Activated CD4-positive, alpha-beta T cell treated with anti-CD3 and anti-CD28 coated beads, Interleukin-2, amount 50 U/mL, for 4 hours (primary cell): ENCODE data around the gene CTSZ.
A peak's percentile ranks its signal among the peaks of the same experiment; 100 is the strongest.
"Not testable (repeated sequence)": the region's sequence is repeated elsewhere in the genome, so short reads cannot be mapped to it uniquely, and the experiment has no call there.

Experiments used
- DNase-seq, 2 experiments: peaks; one replicate each; pipeline ENCODE4 v3.0.0-alpha.2; 2020

Gene CTSZ

DNA sequence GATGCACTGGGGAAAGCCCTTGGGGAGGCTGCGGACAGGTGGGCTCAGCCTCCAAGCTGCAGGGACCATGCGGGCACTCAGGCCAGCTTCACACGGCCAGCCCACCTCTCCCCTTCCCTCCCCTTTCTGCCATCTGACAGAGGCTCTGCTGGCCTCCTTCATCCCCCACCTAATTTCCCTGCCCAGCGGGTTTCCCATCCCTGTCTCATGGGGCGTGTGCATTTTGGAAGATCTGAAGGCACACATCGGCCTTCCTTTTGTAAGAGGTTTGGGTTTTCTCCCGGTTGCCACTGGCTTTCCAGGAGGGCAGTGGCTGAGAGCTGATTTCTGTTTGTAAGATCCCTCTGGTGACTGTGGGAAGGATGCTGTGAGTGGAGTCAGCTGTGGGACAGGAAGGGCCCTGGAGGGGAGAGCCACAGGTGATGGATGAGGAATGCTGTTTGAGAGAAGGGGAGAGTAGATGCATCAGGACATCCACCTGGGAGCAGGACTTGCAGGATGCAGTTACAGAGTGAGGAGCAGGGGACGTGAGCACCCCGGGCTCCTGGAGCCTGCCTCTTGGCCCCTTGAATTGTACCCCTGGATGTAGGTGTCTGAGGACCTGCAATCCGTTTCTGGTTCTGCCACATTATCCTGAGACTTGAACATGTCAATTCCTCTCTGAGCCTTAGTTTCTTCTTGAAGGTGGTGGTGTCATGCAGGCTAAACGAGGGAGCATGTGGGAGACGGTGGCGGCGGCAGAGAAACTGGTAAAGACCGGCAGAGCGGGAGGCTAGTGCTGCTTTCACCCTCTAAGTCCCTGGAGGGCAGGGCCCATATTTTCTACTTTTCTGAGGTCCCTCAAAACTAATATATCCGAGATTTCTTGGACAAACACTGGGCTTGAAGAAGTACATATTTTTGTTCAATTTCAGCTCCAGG is 6.2 kb upstream of the CTSZ start:
- DNase-seq: no peak

DNA sequence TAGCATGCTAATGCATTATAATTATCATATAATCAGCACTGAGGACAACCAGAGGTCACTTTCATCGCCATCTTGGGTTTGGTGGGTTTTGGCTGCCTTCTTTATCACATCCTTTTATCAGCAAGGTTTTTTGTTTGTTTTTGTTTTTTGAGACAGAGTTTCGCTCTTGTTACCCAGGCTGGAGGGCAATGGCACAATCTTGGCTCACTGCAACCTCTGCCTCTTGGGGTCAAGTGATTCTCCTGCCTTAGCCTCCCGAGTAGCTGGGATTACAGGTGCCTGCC is 4.8 kb upstream of the CTSZ start:
- DNase-seq: not testable (repeated sequence)

DNA sequence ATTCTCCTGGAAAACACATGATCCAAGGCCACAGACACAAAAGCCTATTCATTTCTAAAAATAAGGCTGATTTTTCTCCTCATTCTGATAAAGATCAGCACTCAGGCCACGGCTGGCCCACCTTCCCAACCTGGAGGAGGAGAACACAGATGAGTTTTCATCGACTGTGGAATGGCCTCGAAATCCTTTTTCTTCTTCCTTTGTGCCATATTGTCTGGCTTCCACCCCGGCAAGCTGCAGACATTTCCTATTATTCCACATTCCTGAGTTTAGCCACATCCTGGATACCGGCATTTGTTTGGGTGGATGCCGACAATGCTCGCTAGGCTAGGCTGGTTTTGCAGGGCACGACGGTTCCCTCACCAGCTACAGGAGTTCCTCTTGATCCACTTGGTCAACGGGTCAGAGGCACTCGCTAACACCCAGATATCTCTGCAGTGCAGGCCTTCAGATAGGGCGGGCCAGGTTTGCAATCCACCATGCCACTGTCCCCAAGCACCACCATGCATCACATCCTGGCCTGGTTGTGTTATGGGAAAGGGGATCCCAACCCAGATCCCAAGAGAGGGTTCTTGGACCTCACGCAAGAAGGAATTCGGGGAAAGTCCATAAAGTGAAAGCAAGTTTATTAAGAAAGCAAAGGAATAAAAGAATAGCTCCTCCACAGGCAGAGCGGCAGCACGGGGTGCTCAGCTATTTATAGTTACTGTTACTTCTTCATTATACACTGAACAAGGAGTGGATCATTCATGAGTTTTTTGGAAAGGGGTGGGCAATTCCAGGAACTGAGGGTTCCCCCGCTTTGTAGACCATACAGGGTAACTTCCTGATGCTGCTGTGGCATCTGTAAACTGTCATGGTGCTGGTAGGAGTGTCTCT is 4.2 kb upstream of the CTSZ start:
- DNase-seq: no peak

DNA sequence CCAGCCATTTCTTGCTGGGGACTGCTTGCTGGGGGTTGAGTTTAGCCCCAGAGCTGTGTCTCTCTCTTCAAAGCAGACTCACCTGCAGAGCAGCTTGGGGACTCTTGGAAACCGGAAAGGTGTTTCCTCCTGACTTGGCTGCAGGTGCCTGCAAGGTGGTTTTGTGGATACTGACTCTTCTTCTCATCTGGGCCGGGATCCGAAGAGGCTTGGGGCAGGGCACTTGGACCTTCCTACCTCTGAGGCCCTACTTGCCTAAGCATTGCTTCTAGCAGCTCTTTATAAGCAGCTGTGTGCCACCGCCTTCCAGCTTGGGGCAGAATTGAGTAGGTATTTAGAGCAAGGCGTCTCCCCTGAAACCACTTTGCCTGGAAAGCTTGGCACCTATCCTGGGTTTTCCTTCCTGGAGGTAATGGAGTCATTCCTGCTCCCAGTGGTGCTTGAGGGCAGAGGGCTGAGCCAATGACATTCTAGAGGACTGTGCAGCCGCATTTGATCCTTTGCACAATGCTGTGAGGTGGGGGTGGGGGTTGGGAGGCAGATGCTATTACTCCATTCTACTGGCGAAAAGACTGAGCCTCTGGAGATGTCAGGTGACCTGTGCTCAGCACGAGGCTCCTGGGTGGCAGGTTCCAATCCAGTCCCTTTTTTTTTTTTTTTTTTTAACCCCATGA is 3.4 kb upstream of the CTSZ start:
- DNase-seq: no peak

DNA sequence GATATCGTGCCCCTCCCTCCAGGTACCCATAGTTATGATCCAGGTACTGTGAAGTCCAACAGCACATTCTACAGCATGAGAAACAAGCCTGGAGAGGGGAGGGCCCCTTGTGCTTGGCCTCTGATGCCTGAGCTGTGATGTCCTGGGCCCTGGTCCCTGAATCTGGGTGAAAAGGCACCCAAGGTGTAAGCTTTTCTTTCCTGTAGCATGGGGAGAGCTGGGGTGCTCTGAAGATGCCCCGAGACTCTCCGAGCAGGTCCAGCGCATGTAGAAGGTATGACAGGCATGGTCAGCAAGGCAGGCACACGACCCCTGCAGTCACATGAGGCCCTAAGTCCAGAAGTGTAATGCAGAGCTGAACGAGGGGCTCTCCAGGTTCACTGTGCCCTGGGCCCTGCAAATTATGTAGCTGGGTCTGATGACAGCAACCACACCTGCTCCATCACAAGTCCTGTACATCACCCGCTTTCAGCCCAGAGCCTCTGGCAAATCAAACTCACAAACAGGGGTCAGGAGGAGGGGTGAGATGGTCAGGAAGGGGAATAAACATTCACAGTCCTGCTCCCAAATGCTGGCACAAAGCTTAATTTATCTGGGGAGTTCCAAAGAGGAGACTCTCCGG is 1.8 kb upstream of the CTSZ start:
- no peak for DNase-seq

DNA sequence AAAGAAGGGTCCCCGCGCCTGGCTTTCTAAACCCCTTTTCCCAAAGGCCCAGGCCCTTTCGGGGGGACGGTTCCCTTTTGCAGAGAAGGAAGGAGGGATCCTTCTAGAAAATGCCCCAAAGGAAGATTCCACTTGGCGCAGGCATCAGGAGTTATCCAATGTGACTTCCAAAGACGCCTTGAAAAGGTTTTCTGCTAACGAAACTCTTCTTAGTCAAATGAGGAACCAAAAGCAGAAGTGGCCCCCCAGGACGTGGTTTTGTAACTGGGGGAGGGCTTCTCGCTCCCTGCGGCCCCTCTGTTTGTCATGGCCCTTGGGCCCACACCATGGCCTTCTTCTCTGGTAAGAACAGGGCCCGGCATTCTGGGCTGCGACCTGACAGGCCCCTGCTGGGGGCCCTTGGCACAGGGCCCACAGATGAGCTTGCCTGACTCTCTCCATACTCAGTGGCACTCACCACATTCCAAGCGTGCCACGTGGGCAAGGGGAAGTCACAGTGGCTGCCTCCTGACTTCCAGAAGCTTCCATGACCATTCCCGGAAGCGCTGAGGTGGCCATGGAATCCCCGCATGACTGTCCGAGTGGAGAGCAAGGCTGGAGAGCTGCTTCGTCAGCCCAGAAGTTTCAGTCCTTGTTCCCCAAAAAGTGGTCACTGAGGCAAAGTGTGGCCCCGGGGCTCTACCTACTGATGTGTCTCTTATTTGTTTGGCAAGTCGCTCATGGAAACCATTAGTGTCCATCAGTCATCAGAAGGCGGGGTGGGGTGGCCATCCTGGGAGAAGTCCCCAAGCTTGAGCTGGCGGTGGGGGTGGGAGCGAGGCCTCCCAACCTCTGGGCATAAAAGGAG is 834 bp upstream of the CTSZ start:
- DNase-seq: no peak

DNA sequence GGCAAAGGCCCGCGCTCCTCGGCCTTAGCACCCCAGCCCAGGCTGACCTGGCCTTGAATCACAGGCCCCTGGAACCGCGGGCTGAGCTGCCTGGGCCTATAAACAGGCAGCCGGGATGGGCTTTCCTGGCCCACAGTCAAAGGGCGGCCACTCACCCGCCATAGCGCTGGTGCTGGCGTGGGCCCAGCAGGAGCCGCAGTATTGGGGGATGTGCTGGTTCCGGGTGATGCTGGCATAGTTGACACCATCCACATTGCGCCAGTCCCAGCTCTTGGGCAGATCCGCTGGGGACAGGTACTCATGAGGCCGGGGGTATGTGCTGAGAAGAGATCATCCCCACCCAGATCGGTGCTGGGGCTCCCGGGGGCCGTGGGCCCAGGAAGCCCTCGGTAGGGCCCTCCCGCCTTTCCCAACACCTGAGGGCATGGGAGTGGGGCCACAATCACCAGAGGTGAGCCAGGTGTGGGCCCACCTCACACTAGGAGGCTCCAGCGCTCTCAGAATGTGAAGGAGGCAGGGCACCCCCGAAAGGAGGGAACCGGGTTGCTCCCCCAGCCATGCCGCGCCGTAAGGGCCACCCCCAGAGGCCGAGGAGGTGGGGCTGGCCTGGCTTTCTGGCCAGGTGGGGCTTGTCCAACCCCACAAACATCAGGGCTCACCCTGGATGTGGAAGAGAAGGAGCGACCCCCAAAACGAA is 739 bp downstream of the CTSZ start:
- DNase-seq: no peak

DNA sequence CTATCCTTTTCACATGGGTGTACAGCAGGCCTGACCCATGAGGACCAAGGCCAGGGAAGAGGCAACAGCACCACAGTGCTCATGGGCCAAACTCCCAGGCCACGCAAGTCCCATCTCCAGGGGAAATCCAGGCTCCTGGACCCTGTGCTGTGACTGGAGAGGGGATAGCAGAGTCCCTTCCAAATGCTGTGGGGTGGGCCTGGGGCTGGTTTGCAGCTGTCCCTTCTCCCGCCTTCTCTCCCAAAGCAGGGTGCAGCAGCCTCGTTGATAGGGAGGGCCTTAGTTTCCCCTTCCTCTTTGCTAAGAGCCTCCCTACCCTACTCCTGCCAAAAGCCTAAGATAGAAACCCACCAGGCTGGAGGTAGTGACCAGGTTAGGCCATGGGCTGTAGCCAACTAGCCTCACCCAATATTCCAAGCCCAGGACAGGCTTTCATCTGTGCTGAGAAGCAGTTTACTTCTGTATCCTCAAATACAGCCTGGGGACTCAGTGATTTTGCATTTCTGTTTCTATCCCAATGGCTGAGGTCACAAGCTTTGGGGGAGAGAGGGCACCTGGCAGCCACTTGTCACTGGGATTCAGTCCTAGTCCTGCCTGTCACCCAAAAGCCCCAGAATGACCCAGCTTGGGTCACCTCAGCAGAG is 1.4 kb downstream of the CTSZ start:
- no peak for DNase-seq

DNA sequence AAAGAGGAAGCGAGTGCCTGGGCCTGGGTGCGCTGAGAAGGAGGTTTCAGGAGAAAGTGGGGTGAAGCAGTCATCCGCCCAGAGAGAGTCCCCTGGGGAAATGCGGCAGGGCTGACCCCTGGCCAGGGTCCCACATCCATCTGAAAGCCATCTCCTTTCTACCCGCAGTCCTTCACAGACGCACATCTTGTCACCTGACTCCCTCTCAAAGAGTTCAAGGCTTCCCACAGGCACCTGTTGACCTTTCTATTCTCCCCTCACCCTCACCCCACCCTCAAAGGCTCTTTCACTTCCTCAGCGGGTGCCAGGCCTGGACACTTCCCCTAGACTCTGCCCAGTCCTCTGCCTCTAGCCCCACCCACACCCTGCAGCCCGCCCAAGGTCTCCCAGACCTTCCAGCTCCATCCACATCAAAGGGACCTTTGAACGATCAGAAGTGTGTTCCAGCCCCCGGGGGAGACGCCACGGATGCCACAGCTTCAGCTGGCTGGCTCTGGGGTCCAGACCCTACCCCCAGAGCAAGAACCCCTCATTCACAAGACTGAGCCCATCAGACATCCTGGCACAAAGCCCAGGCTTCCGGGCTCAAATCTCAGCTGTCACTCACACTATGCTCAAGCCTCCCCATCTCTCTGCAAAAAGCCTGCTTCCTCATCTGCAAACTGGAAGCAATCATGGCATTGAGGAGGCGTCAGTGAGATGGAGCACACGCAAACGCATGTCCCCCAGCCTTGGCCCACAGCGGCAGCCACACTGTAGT is 2.1 kb downstream of the CTSZ start:
- no peak for DNase-seq

DNA sequence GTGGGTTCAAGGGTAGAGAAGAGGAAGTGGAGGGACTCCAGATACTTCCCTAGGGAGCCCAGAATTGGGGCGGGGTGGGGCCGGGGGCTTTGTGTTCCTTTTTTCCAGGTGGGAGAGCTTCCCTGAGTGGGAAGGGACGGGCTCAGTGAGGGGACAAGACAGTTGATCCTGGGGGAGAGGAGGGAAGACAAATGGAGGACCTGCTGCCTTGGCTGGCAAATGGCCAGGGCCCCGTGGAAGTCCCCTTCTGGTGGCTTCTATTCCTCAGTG is 2.6 kb downstream of the CTSZ start:
- peak in 1 of 2 experiments; percentile 41 for DNase-seq

DNA sequence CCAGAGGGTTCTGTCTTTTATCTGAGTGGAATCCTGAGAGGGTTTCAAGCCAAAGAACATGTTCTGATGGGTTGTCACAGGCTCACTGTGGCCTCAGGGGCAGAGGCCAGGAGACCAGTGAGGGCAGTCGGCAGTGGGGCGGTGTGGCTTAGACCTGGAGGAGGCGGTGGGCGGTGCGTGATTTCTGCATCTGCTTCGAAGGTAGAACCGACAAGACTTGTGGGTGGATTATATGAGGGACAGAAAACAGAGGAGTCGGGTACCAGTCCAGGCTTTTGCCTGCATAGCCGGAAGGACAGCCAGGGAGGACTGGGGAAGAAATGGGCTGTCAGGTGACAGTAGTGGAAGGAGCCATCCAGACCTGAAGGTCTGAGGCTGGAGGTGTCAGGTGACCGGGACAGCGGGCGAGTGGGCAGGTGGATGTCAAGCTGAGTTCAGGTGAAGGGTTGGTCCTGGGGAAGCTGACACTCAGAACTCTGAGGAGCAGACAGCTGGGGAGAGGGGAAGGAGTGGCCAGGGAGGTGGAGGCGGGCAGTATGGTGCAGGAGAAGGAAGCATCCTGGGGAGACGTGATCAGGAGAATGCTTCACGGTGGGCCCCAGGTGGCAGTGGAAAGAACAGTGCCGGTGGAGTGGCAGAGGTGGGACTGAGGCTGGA is 3.1 kb downstream of the CTSZ start:
- no peak for DNase-seq

DNA sequence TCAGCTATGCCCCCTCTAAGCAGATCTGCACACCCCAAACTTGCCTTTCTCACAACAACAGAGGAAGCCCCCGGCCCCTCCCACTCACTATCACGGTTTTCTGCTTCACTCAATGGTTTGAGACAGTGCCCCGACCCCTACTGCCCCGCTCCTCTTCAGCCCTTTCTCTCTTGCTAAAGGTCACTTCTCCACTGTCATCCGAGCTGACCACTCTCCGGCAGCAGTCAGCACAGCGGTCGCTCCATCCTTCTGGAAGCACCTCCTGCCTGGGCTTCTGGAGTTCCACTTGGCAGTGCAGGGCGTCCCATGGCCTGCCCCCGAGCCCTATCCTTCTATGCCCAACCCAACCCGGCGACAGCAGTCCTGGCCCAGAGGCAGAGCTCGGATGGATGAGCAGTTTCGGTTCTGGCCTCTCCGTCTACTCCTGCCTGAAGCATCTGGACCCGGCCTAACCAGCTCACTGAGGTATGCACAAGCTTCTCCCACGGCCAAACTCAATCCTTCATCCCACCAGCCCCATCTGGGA is 4.1 kb downstream of the CTSZ start:
- no peak for DNase-seq

DNA sequence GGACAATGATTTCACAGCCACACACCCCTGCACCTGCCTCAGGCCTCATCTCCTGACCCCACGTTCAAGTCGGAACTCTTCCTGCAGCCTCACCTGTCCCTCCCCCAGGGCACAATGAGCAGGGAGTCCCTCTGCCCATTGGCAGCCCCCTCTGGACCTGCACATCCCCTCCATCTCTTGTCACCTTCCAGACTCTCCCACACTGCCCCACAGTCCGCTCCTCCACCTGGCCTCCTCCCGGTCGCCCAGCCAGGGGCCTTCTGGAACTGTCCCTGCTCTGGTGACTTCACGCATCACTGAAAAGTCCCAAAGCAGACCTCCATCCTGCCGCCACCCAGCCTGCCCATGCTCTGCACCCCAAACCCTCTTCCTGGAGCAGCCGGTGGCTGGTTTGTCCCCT is 4.7 kb downstream of the CTSZ start:
- no peak for DNase-seq

DNA sequence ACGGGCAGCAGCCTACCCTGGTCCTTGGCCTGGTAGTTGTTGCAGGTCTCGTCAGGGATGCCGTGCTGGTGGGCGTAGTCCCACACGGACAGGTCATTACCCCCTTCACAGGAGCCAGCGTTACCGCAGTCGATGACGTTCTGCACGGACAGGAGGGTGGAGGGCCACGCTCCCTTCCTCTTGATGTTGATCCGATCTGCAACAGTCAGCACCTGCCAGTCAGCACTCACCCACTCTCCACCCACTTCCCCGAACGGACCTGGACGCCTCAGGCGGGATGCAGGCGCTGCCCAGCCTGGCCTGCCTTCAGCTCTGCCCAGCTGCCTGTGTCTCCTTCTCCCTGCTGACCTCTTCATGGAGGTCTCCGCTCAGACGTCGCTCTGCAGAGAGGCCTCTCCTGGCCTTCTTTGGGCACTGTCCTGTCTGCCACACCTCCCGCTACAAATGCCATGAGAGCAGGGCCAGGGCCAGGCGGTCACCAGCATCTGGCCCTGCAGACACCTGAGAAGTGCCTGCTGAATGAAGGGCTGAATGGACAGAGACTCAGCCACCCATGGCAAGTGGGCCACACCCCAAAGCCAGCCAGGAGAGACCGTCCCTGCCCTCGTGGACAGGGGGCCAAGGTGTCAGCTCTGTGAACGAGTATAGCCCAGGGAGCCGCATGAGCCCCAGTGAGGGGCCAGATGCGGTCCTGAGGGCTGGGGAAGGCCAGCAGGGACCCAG is 5.4 kb downstream of the CTSZ start:
- no peak for DNase-seq

DNA sequence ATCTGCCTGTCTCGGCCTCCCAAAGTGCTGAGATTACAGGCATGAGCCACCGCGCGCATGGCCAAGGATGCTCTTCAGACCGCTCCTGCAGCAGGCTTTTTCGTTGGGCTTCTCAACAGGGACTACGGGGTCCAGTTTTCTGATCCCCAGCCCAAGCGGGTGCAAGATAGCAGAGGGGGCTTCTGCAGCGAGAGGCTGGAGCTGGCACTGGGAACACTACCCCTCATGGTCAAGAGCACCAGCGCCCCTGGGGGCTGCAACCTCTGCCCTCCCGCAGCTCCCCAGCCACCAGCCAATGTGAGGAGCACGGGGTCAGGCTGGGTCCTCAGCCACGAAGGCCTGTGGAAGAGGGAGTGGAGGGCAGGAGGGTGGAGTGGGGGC is 6.0 kb downstream of the CTSZ start:
- DNase-seq: no peak

DNA sequence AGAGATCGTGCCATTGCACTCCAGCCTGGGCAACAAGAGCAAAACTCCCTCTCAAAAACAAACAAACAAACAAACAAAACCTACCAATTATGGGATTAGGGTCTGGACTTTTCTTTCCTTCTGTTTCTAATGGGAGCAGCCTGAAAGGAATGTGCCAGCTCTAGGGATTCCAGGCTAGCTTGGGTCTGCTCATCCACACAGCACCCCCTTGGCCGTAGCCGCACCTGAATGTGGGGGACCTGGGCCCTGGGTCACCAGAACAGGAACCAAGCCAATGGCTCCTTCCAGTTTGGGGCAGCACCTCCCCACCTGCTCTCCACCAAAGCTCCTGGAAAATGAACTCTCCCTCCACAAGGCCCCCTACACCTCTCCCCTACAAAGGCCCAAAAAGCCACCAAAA is 6.7 kb downstream of the CTSZ start:
- DNase-seq: no peak

DNA sequence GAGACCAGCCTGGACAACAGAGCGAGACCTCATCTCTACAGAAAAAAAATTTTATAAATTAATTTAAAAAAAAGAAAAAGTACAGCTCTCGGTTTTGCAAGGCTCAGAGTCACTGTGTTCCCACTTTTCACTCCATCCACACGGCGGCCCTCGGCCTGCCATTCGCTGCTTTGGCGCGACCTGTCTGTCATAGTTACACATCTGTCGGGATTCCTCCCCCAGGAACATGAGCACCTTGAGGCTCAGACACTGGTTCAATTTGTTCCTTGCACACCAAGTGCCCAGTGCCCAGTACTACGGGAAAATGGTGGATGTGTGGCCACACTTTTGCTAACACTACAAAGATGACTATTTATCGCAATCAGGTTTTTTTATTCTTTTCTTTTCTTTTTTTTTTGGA is 8.4 kb downstream of the CTSZ start:
- no peak for DNase-seq

DNA sequence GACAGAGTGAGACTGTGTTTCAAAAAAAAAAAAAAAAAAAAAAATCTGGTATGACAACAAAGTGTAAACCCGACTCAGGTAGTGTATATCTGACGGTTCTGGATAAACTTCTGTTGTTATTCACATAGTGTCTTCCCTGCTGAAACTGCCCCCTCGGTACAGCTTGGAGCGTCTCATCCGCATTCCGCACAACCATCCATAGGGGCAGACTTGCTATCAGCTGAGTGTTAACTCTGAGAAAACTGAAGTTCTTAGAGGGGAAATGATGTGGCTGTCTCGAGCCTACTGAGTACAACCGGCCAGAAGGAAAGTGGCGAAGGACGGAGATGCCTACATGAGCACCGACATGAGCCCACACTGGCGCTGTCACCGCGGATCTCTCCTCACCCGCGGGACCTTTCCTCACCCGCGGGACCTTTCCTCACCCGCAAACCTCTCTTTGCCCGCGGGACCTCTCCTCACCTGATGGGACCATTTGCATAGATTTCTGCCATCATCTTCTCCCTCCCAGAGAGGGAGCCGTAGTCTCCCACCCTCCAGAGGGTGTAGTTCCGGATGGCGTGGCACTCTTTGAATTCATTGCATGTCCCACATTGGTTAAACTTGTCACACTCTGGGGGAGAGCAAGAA is 9.8 kb downstream of the CTSZ start:
- DNase-seq: no peak

DNA sequence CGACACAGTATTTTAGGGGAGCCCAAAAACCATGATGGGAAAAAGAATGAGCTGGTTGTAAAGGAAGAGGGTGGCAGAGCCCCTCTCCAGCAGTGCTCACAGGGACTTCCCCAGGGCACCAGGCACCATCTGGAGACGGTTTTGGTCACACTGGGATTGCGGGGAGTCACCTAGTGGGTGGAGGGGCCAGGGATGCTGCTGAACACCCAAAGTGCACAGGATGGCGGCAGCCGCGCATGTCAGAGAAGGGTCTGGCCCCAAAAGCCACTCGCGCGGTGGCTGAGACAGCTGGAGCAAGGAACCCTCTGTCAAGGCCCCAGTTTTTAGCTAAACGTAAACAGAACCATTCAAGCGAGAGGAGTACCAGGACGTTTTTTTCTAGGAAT is 10.8 kb downstream of the CTSZ start:
- no peak for DNase-seq
